SK-N-SH treated with all-trans-retinoic acid at 6 μM for 48 hours (cell line): Measurements from ENCODE around the gene RSL1D1.

Source experiments
- ATAC-seq: fragments of 200-7000 bp; cut with Tn5 transposase; 3 replicates; pipeline ENCODE4 v1.9.1; 2020; ENCODE audit warnings: mild to moderate bottlenecking, moderate library complexity
- ARNTL ChIP-seq: fragments of 450-650 bp; formaldehyde crosslinking; IDR thresholded peaks from 2 replicates; pipeline ENCODE4 v1.5.0; 2020; ENCODE audit warnings: low read depth, mild to moderate bottlenecking, moderate library complexity, borderline replicate concordance
- BACH2 ChIP-seq: fragments of 250-450 bp; sonication (Bioruptor Pico); IDR thresholded peaks from 2 replicates; pipeline ENCODE4 v1.9.0; 2021; ENCODE audit warnings: mild to moderate bottlenecking, borderline replicate concordance
- CSDC2 ChIP-seq: fragments of 250-450 bp; sonication (Bioruptor Pico); IDR thresholded peaks from 2 replicates; pipeline ENCODE4 v1.5.0; 2020; ENCODE audit warnings: mild to moderate bottlenecking, moderate library complexity
- ISL1 ChIP-seq: fragments of 250-450 bp; sonication (Bioruptor Pico); IDR thresholded peaks from 2 replicates; pipeline ENCODE4 v2.1.2; 2022; ENCODE audit warnings: mild to moderate bottlenecking, moderate library complexity
- OSR1 ChIP-seq: fragments of 250-450 bp; sonication (Bioruptor Pico); IDR thresholded peaks from 2 replicates; pipeline ENCODE4 v1.8.0; 2022; ENCODE audit warnings: moderate library complexity, mild to moderate bottlenecking, inconsistent platforms
- RARB ChIP-seq: fragments of 250-450 bp; sonication (Bioruptor Pico); IDR thresholded peaks from 2 replicates; pipeline ENCODE4 v1.8.0; 2021; ENCODE audit warnings: mild to moderate bottlenecking, moderate library complexity
- SNAI2 ChIP-seq: fragments of 250-450 bp; sonication (Bioruptor Pico); IDR thresholded peaks from 2 replicates; pipeline ENCODE4 v1.5.0; 2020; ENCODE audit warnings: mild to moderate bottlenecking, moderate library complexity
- TCF4 ChIP-seq: fragments of 250-450 bp; sonication (Bioruptor Pico); IDR thresholded peaks from 2 replicates; pipeline ENCODE4 v1.8.0; 2021; ENCODE audit warnings: mild to moderate bottlenecking, moderate library complexity, borderline replicate concordance
- TOX ChIP-seq: fragments of 250-450 bp; sonication (Bioruptor Pico); IDR thresholded peaks from 2 replicates; pipeline ENCODE4 v1.8.0; 2021; ENCODE audit warnings: mild to moderate bottlenecking, moderate library complexity, borderline replicate concordance
- ZC3H10 ChIP-seq: fragments of 250-450 bp; sonication (Bioruptor Pico); IDR thresholded peaks from 2 replicates; pipeline ENCODE4 v1.5.1; 2021; ENCODE audit warnings: mild to moderate bottlenecking, moderate library complexity
- ZFP3 ChIP-seq: fragments of 250-450 bp; sonication (Bioruptor Pico); IDR thresholded peaks from 2 replicates; pipeline ENCODE4 v1.5.0; 2020; ENCODE audit warnings: mild to moderate bottlenecking, moderate library complexity
- ZFP30 ChIP-seq: fragments of 450-650 bp; formaldehyde crosslinking; IDR thresholded peaks from 2 replicates; pipeline ENCODE4 v1.5.0; 2022; ENCODE audit warnings: mild to moderate bottlenecking, moderate library complexity
- ZNF565 ChIP-seq: fragments of 450-650 bp; formaldehyde crosslinking; conservative IDR thresholded peaks from 2 replicates; pipeline ENCODE4 v1.5.0; 2020; ENCODE audit warnings: low read depth, mild to moderate bottlenecking, moderate library complexity
- ZNF8 ChIP-seq: fragments of 450-650 bp; formaldehyde crosslinking; IDR thresholded peaks from 2 replicates; pipeline ENCODE4 v1.5.0; 2020; ENCODE audit warnings: mild to moderate bottlenecking, moderate library complexity
- TF ChIP-seq, protein P1 (sequence below): fragments of 250-450 bp; sonication (Bioruptor Pico); IDR thresholded peaks from 2 replicates; pipeline ENCODE4 v1.5.0; 2020; ENCODE audit warnings: mild to moderate bottlenecking, moderate library complexity
- TF ChIP-seq, protein P2 (sequence below): fragments of 250-450 bp; sonication (Bioruptor Pico); IDR thresholded peaks from 2 replicates; pipeline ENCODE4 v1.5.1; 2020; ENCODE audit warnings: low read depth, mild to moderate bottlenecking, moderate library complexity
- TF ChIP-seq, protein P3 (sequence below): fragments of 250-450 bp; sonication (Bioruptor Pico); IDR thresholded peaks from 2 replicates; pipeline ENCODE4 v1.8.0; 2020; ENCODE audit warnings: mild to moderate bottlenecking, moderate library complexity, borderline replicate concordance
- TF ChIP-seq, protein P4 (sequence below): fragments of 250-450 bp; sonication (Bioruptor Pico); IDR thresholded peaks from 2 replicates; pipeline ENCODE4 v1.8.0; 2021; ENCODE audit warnings: low read depth, mild to moderate bottlenecking, moderate library complexity, borderline replicate concordance

RSL1D1 gene

DNA sequence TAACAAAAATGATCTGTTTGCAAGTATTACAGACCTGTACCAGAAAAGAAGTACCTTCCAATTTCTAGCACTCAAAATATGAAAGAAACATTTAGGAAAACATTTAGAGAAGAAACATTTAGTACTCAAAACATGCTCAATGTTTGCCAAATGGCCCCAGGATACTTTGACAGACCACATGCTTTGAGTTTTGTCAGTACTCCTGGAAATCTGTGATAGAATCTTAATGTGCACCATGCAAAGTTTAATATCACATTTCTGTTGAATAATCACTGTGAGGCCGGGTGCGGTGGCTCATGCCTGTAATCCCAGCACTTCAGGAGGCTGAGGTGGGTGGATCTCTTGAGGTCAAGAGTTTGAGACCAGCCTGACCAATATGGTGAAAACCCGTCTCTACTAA is 45.8 kb downstream of the RSL1D1 start:
- TF ChIP-seq, protein P1, sequence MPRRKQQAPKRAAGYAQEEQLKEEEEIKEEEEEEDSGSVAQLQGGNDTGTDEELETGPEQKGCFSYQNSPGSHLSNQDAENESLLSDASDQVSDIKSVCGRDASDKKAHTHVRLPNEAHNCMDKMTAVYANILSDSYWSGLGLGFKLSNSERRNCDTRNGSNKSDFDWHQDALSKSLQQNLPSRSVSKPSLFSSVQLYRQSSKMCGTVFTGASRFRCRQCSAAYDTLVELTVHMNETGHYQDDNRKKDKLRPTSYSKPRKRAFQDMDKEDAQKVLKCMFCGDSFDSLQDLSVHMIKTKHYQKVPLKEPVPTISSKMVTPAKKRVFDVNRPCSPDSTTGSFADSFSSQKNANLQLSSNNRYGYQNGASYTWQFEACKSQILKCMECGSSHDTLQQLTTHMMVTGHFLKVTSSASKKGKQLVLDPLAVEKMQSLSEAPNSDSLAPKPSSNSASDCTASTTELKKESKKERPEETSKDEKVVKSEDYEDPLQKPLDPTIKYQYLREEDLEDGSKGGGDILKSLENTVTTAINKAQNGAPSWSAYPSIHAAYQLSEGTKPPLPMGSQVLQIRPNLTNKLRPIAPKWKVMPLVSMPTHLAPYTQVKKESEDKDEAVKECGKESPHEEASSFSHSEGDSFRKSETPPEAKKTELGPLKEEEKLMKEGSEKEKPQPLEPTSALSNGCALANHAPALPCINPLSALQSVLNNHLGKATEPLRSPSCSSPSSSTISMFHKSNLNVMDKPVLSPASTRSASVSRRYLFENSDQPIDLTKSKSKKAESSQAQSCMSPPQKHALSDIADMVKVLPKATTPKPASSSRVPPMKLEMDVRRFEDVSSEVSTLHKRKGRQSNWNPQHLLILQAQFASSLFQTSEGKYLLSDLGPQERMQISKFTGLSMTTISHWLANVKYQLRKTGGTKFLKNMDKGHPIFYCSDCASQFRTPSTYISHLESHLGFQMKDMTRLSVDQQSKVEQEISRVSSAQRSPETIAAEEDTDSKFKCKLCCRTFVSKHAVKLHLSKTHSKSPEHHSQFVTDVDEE (CRISPR knock-in tag): no peak
- TF ChIP-seq TCF4 (CRISPR knock-in tag) (peak; percentile 54; the same call in 1 of the 2 replicates), TOX (no peak), SNAI2 (no peak)
- TF ChIP-seq, all 23 proteins: peak for 1
- ATAC-seq: no peak

DNA sequence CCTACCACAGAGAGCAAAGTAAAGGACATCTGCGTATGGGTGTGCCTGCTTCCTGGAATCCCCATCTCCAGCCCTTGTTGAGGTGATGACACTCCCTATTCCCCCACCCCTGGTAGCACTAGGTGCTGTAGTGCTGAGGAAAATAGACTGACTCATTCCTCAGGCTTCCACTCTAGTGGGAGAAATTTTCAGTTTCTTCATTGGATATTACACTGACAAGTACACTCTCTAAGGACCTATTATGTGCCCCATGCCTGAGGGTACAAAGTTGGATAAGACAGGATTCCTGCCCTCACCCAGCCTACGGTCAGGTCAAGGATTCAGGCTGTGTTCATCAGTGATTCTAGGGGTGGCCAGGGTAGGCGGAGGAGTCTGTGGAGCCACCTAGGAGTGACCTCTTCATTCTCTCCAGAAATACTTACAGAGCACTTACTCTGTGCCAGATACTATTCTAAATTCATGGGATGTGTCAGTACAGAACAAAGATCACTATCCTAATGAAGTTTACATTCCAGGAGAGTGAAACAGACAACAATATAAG is 49.8 kb downstream of the RSL1D1 start:
- peak; percentile 4; the same call in 1 of the 3 replicates for ATAC-seq
- TF ChIP-seq ISL1 (CRISPR knock-in tag) (peak; percentile 37; the same call in 1 of the 2 replicates), ARNTL (CRISPR knock-in tag) (no peak)
- TF ChIP-seq, all 23 proteins: peak for 1

DNA sequence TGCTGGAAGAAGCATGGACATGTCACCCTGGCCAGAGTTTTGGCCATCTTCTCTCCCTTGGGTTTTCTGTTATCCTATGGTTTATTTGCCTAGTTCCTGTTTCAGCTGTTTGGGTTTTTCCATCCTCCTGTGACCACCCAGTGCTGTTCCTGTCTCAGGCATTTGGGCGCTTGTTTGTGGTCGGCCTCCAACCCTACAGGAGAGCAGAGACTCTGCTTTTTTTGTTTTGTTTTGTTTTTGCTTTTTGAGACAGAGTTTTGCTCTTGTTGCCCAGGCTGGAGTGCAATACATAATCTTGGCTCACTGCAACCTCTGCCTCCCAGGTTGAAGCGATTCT is 51.0 kb downstream of the RSL1D1 start:
- TF ChIP-seq ZFP30 (no peak), ISL1 (CRISPR knock-in tag) (no peak), ZFP3 (no peak), CSDC2 (no peak), RARB (CRISPR knock-in tag) (no peak), ZC3H10 (CRISPR knock-in tag) (no peak), BACH2 (CRISPR knock-in tag) (no peak), ZNF8 (CRISPR knock-in tag) (no peak), SNAI2 (no peak), OSR1 (no peak), ZNF565 (CRISPR knock-in tag) (no peak), TCF4 (CRISPR knock-in tag) (no peak)
- TF ChIP-seq, protein P2, sequence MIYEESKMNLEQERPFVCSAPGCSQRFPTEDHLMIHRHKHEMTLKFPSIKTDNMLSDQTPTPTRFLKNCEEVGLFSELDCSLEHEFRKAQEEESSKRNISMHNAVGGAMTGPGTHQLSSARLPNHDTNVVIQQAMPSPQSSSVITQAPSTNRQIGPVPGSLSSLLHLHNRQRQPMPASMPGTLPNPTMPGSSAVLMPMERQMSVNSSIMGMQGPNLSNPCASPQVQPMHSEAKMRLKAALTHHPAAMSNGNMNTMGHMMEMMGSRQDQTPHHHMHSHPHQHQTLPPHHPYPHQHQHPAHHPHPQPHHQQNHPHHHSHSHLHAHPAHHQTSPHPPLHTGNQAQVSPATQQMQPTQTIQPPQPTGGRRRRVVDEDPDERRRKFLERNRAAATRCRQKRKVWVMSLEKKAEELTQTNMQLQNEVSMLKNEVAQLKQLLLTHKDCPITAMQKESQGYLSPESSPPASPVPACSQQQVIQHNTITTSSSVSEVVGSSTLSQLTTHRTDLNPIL (CRISPR knock-in tag): no peak
- TF ChIP-seq, protein P3, sequence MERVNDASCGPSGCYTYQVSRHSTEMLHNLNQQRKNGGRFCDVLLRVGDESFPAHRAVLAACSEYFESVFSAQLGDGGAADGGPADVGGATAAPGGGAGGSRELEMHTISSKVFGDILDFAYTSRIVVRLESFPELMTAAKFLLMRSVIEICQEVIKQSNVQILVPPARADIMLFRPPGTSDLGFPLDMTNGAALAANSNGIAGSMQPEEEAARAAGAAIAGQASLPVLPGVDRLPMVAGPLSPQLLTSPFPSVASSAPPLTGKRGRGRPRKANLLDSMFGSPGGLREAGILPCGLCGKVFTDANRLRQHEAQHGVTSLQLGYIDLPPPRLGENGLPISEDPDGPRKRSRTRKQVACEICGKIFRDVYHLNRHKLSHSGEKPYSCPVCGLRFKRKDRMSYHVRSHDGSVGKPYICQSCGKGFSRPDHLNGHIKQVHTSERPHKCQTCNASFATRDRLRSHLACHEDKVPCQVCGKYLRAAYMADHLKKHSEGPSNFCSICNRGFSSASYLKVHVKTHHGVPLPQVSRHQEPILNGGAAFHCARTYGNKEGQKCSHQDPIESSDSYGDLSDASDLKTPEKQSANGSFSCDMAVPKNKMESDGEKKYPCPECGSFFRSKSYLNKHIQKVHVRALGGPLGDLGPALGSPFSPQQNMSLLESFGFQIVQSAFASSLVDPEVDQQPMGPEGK (CRISPR knock-in tag): no peak
- TF ChIP-seq, protein P1 (CRISPR knock-in tag): no peak
- TF ChIP-seq, protein P4, sequence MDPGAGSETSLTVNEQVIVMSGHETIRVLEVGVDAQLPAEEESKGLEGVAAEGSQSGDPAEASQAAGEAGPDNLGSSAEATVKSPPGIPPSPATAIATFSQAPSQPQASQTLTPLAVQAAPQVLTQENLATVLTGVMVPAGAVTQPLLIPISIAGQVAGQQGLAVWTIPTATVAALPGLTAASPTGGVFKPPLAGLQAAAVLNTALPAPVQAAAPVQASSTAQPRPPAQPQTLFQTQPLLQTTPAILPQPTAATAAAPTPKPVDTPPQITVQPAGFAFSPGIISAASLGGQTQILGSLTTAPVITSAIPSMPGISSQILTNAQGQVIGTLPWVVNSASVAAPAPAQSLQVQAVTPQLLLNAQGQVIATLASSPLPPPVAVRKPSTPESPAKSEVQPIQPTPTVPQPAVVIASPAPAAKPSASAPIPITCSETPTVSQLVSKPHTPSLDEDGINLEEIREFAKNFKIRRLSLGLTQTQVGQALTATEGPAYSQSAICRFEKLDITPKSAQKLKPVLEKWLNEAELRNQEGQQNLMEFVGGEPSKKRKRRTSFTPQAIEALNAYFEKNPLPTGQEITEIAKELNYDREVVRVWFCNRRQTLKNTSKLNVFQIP (CRISPR knock-in tag): no peak
- no peak for ATAC-seq
